K562 (cell line): Measurements from ENCODE around the gene HLA-B. TPM values are rescaled to one million over a fixed set of nuclear protein-coding genes. Genes with fewer than 3 reads are reported as not detected.

Experiments used
- ATAC-seq: fragments of 200-7000 bp; cut with Tn5 transposase; 3 replicates; pipeline ENCODE4 v1.9.1; 2020; ENCODE audit warnings: moderate library complexity
- BruUV-seq: library from RNA; stranded (reverse); fragments of 400-500 nt; replicated peaks from 2 replicates; lab custom pipeline; 2021; lab: Mats Ljungman, UMichigan
- CTCF ChIA-PET: fragments of 300-600 bp; formaldehyde crosslinking; extraction: SDS; loops from one replicate; lab custom pipeline; 2021; ENCODE audit warnings: low intra/inter-chr PET ratio; lab: Yijun Ruan, JAX
- POLR2A ChIA-PET: fragments of 300-600, 350-650 bp; sonication (Branson Sonifier 250); formaldehyde crosslinking; extraction: SDS; loops from one replicate; lab custom pipeline; 2021; ENCODE audit warnings: antibody characterized with exemption, inconsistent platforms; lab: Yijun Ruan, JAX
- DNase-seq, 4 experiments: peaks; one replicate each; pipeline versions ENCODE4 v3.0.0 to v3.0.0-alpha.2; 2011 to 2018; ENCODE audit warnings: low spot score in 3 of 4, mixed read lengths in 3 of 4; ENCODE audit errors: extremely low read depth in 1 of 4
- FAIRE-seq: peaks from 2 replicates; lab custom pipeline; 2011; peaks lifted over from hg19 to GRCh38; lab: Jason Lieb, UNC
- H2AFZ ChIP-seq: 2 replicates; pipeline ENCODE4 v1.6.0; 2011; ENCODE audit warnings: low read depth, low read length, control low read depth, inconsistent platforms
- H3K27ac ChIP-seq: fragments of 200-600 bp; 3 replicates; pipeline ENCODE4 v1.8.0; 2011; ENCODE audit warnings: low read depth, mild to moderate bottlenecking, control low read depth, inconsistent platforms, low read length, moderate library complexity, mixed read lengths; ENCODE audit errors: extremely low read depth
- H3K27me3 ChIP-seq, 2 experiments: fragments of 300-600 bp in 1 of 2; 2 replicates in 1 of 2; 3 replicates in 1 of 2; pipeline versions ENCODE4 v1.6.0 to v1.8.0; 2011; ENCODE audit warnings: inconsistent platforms in 2 of 2, low read length in 2 of 2, mild to moderate bottlenecking in 1 of 2, mixed read lengths in 1 of 2, moderate library complexity in 1 of 2; ENCODE audit not compliant: control insufficient read depth in 2 of 2, insufficient read depth in 2 of 2
- H3K36me3 ChIP-seq: fragments of 300-600 bp; 3 replicates; pipeline ENCODE4 v1.8.0; 2011; ENCODE audit warnings: mild to moderate bottlenecking, low read length, inconsistent platforms; ENCODE audit not compliant: control insufficient read depth, insufficient read depth
- H3K4me1 ChIP-seq, 2 experiments: fragments of 200-600 bp in 1 of 2; replicated peaks in 1 of 2; 2 replicates in 1 of 2; 3 replicates in 1 of 2; pipeline versions ENCODE4 v1.5.1 to v1.8.0; 2011; ENCODE audit warnings: inconsistent platforms in 2 of 2, low read length in 2 of 2, mild to moderate bottlenecking in 1 of 2, mixed read lengths in 1 of 2, moderate library complexity in 1 of 2; ENCODE audit not compliant: control insufficient read depth in 2 of 2, insufficient read depth in 2 of 2
- H3K4me2 ChIP-seq: 2 replicates; pipeline ENCODE4 v1.6.1; 2011; ENCODE audit warnings: low read length, control low read depth, inconsistent platforms, mixed read lengths; ENCODE audit not compliant: insufficient read depth
- H3K4me3 ChIP-seq: fragments of 200-600 bp; sonication (generic), shearing (Covaris generic); 2 replicates; pipeline ENCODE4 v1.5.1; 2016; ENCODE audit warnings: control low read depth, inconsistent platforms
- H3K79me2 ChIP-seq: fragments of 200-600 bp; 3 replicates; pipeline ENCODE4 v1.8.0; 2011; ENCODE audit warnings: low read length, inconsistent platforms; ENCODE audit not compliant: control insufficient read depth, insufficient read depth
- H3K9ac ChIP-seq, 2 experiments: 2 replicates each; pipeline versions ENCODE4 v1.6.0 to v1.6.1; 2011; ENCODE audit warnings: low read depth in 2 of 2, low read length in 2 of 2, control low read depth in 1 of 2, inconsistent platforms in 1 of 2, mild to moderate bottlenecking in 1 of 2, mixed read lengths in 1 of 2; ENCODE audit not compliant: insufficient read depth in 1 of 2
- H3K9me1 ChIP-seq: one replicate; pipeline ENCODE4 v1.6.0; 2011; ENCODE audit warnings: inconsistent platforms, mild to moderate bottlenecking, low read length, moderate library complexity; ENCODE audit not compliant: control insufficient read depth, insufficient read depth
- H3K9me3 ChIP-seq: replicated peaks from 2 replicates; pipeline ENCODE4 v1.5.1; 2011; ENCODE audit warnings: low read depth, low read length, inconsistent platforms; ENCODE audit not compliant: control insufficient read depth, insufficient read depth
- H4K20me1 ChIP-seq: replicated peaks from 2 replicates; pipeline ENCODE4 v1.6.1; 2011; ENCODE audit warnings: low read length, inconsistent platforms, mixed read lengths; ENCODE audit not compliant: control insufficient read depth, insufficient read depth
- FOXA1 ChIP-seq: fragments of 450-650 bp; IDR thresholded peaks from 2 replicates; pipeline ENCODE4 v1.6.1; 2016; ENCODE audit warnings: mild to moderate bottlenecking, borderline replicate concordance
- HIVEP1 ChIP-seq: fragments of 250-450 bp; sonication (Bioruptor Pico); IDR thresholded peaks from 2 replicates; pipeline ENCODE4 v1.4.0; 2020; ENCODE audit warnings: mild to moderate bottlenecking
- JUND ChIP-seq, 2 experiments: IDR thresholded peaks; 2 replicates in 1 of 2; 3 replicates in 1 of 2; pipeline ENCODE4 v1.6.1; 2011; ENCODE audit warnings: borderline replicate concordance in 2 of 2, low read depth in 2 of 2, low read length in 2 of 2, improper control_type of control experiment in 1 of 2, missing biosample characterization in 1 of 2, missing genetic modification characterization in 1 of 2, missing genetic modification reagents in 1 of 2
- PHB ChIP-seq: fragments of 250-450 bp; sonication (Bioruptor Pico); IDR thresholded peaks from 2 replicates; pipeline ENCODE4 v1.5.0; 2021
- PHF21A ChIP-seq: fragments of 450-650 bp; IDR thresholded peaks from 2 replicates; pipeline ENCODE4 v1.6.1; 2017; ENCODE audit warnings: low read depth, borderline replicate concordance
- POLR2H ChIP-seq: IDR thresholded peaks from 2 replicates; pipeline ENCODE4 v1.6.1; 2016; ENCODE audit warnings: missing genetic modification characterization, low read depth, mild to moderate bottlenecking, control low read depth, missing compliant biosample characterization, moderate library complexity
- SMAD4 ChIP-seq: fragments of 250-450 bp; sonication (Bioruptor Pico); conservative IDR thresholded peaks from 2 replicates; pipeline ENCODE4 v1.8.0; 2021; ENCODE audit warnings: inconsistent platforms, mild to moderate bottlenecking, moderate library complexity
- ZNF197 ChIP-seq: fragments of 200-800 bp; sonication (Bioruptor generic); IDR thresholded peaks from 2 replicates; pipeline ENCODE4 v1.6.1; 2016; ENCODE audit warnings: low read depth, missing genetic modification characterization, missing compliant biosample characterization
- WGBS: fragments of 100-300 bp; shearing (Covaris generic); methylation state at CpG from one replicate; pipeline ENCODE4 v1.1.6; 2016; ENCODE audit warnings: low coverage, mixed read lengths; ENCODE audit not compliant: insufficient coverage; ENCODE audit errors: missing lambda C conversion rate; 5-methylcytosine and 5-hydroxymethylcytosine counted together
- in situ Hi-C: fragments of 300-500 bp; cut with MboI; formaldehyde crosslinking; loops from 4 replicates; pipeline ENCODE4 v1.15.0; 2018; ENCODE audit warnings: inconsistent platforms, mixed read lengths
- intact Hi-C: fragments of 100-400 bp; cut with micrococcal nuclease; formaldehyde crosslinking; loops from 2 replicates; pipeline ENCODE4 v1.14.2; 2022
- polyA plus RNA-seq, 8 experiments: library from polyadenylated mRNA; depleted of rRNA in 4 of 8; stranded (reverse) in 5 of 8; unstranded in 3 of 8; fragments of >200 nt; fragmentation: Nextera tagmentation in 2 of 8; fragmentation: Illumina TruSeq in 1 of 8; extraction: Ambion mirVana in 2 of 8; extraction: Trizol in 1 of 8; gene quantifications; 2 replicates each; pipeline versions ENCODE4 v1.2.1 to v1.2.3, GENCODE V29; 2011 to 2014; ENCODE audit warnings: inconsistent platforms in 1 of 8, missing spikeins in 1 of 8
- total RNA-seq, 7 experiments: library from RNA; depleted of rRNA in 6 of 7; stranded (reverse); fragments of >200 nt in 6 of 7; fragmentation: Illumina TruSeq in 2 of 7; extraction: Trizol in 2 of 7; gene quantifications; 2 replicates each; pipeline versions ENCODE4 v1.2.1 to v1.2.3, GENCODE V29; 2011 to 2021; ENCODE audit warnings: low replicate concordance in 1 of 7
- TF ChIP-seq, protein P1 (sequence below), 2 experiments: fragments of 450-650 bp in 1 of 2; sonication (generic) in 1 of 2; formaldehyde crosslinking in 1 of 2; IDR thresholded peaks in 1 of 2; conservative IDR thresholded peaks in 1 of 2; 2 replicates each; pipeline versions ENCODE4 v1.6.1 to v1.8.1; 2016 to 2023; ENCODE audit warnings: mild to moderate bottlenecking in 2 of 2, moderate library complexity in 2 of 2, inconsistent platforms in 1 of 2, missing genetic modification reagents in 1 of 2
- TF ChIP-seq, protein P2 (sequence below): fragments of 450-650 bp; IDR thresholded peaks from 2 replicates; pipeline ENCODE4 v1.6.1; 2016; ENCODE audit warnings: mild to moderate bottlenecking
- TF ChIP-seq, protein P3 (sequence below): fragments of 450-650 bp; IDR thresholded peaks from 2 replicates; pipeline ENCODE4 v1.6.1; 2018; ENCODE audit not compliant: partially characterized antibody

The HLA-B gene
- total and polyA plus RNA-seq, 9 of the 15 experiments (the other 6 are each of a cell fraction or from before 2014, with no cell fraction given): 0.07 to 9.7 (median 0.65) TPM; not detected in 2

DNA sequence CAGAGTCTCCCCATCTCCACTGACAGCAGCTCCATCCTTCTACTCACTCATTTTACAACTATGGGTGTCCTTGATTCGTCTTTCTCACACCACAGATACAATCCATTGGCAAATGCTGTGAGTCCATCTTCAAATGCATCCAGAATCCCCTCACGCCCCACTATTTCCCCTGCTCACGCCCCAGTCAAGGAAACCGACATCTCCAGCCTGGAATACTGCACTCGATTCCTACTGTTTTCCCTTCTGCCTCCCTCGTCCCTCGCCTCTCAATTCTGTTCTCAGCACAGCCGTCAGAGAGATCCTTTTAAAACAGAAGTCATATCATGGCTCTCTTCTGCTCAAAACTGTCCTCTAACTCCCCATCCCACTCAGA is 4.7 kb downstream of the HLA-B start:
- CTCF ChIA-PET: no interaction called here
- H3K4me3 ChIP-seq: no peak overlapping the region
- H3K79me2 ChIP-seq: no peaks in the 10 kb centered on the region
- POLR2A ChIA-PET: no interaction called here
- BruUV-seq: no TSS peak
- intact Hi-C loops: loop anchor here (2.0 kb wide), 1 partner anchor 85 kb away; no protein-coding TSS in a partner anchor
- FAIRE-seq (no peak), DNase-seq (no peak), ATAC-seq (no peak)
- H4K20me1 ChIP-seq: no peaks in the 10 kb centered on the region
- no peak overlapping the region for H3K9ac ChIP-seq
- H3K4me2 ChIP-seq: no peak overlapping the region
- no peak overlapping the region for H2AFZ ChIP-seq
- TF ChIP-seq, protein P1, sequence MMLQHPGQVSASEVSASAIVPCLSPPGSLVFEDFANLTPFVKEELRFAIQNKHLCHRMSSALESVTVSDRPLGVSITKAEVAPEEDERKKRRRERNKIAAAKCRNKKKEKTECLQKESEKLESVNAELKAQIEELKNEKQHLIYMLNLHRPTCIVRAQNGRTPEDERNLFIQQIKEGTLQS (IDR thresholded peaks at IDR 0.05): no peak
- TF ChIP-seq, protein P1 (CRISPR knock-in tag; conservative IDR thresholded peaks at IDR 0.05): no peak
- TF ChIP-seq PHB (CRISPR knock-in tag) (no peak), ZNF197 (CRISPR knock-in tag) (no peak), POLR2H (no peak), PHF21A (no peak), HIVEP1 (CRISPR knock-in tag) (no peak), SMAD4 (CRISPR knock-in tag) (no peak), JUND (IDR thresholded peaks at IDR 0.05; ENCODE audit: borderline replicate concordance, low read depth, low read length) (no peak), JUND (tag; IDR thresholded peaks at IDR 0.05; ENCODE audit: borderline replicate concordance, low read depth, low read length) (no peak), FOXA1 (no peak)
- TF ChIP-seq, protein P2, sequence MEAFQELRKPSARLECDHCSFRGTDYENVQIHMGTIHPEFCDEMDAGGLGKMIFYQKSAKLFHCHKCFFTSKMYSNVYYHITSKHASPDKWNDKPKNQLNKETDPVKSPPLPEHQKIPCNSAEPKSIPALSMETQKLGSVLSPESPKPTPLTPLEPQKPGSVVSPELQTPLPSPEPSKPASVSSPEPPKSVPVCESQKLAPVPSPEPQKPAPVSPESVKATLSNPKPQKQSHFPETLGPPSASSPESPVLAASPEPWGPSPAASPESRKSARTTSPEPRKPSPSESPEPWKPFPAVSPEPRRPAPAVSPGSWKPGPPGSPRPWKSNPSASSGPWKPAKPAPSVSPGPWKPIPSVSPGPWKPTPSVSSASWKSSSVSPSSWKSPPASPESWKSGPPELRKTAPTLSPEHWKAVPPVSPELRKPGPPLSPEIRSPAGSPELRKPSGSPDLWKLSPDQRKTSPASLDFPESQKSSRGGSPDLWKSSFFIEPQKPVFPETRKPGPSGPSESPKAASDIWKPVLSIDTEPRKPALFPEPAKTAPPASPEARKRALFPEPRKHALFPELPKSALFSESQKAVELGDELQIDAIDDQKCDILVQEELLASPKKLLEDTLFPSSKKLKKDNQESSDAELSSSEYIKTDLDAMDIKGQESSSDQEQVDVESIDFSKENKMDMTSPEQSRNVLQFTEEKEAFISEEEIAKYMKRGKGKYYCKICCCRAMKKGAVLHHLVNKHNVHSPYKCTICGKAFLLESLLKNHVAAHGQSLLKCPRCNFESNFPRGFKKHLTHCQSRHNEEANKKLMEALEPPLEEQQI: no peak
- TF ChIP-seq, protein P3, sequence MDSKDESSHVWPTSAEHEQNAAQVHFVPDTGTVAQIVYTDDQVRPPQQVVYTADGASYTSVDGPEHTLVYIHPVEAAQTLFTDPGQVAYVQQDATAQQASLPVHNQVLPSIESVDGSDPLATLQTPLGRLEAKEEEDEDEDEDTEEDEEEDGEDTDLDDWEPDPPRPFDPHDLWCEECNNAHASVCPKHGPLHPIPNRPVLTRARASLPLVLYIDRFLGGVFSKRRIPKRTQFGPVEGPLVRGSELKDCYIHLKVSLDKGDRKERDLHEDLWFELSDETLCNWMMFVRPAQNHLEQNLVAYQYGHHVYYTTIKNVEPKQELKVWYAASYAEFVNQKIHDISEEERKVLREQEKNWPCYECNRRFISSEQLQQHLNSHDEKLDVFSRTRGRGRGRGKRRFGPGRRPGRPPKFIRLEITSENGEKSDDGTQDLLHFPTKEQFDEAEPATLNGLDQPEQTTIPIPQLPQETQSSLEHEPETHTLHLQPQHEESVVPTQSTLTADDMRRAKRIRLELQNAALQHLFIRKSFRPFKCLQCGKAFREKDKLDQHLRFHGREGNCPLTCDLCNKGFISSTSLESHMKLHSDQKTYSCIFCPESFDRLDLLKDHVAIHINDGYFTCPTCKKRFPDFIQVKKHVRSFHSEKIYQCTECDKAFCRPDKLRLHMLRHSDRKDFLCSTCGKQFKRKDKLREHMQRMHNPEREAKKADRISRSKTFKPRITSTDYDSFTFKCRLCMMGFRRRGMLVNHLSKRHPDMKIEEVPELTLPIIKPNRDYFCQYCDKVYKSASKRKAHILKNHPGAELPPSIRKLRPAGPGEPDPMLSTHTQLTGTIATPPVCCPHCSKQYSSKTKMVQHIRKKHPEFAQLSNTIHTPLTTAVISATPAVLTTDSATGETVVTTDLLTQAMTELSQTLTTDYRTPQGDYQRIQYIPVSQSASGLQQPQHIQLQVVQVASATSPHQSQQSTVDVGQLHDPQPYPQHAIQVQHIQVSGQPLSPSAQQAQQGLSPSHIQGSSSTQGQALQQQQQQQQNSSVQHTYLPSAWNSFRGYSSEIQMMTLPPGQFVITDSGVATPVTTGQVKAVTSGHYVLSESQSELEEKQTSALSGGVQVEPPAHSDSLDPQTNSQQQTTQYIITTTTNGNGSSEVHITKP: no peak
- no peaks in the 10 kb centered on the region for H3K9me1 ChIP-seq
- H3K36me3 ChIP-seq: no peaks in the 10 kb centered on the region
- no peak overlapping the region for H3K27ac ChIP-seq
- in situ Hi-C loops: loop anchor here (5.0 kb wide), 1 partner anchor 85 kb away; no protein-coding TSS in a partner anchor
- 0% methylated on average over 8 of the region's 8 CpGs for WGBS
- H3K9me3 ChIP-seq: no peaks in the 10 kb centered on the region
- peaks cover 0 to 12% of the 10 kb centered on the region in 2 experiments; a peak in 2 of 5 replicates for H3K4me1 ChIP-seq
- peaks cover 24 to 41% of the 10 kb centered on the region in 2 experiments for H3K27me3 ChIP-seq
